ENCODE data around the gene TRAPPC12.

Gene TRAPPC12

DNA sequence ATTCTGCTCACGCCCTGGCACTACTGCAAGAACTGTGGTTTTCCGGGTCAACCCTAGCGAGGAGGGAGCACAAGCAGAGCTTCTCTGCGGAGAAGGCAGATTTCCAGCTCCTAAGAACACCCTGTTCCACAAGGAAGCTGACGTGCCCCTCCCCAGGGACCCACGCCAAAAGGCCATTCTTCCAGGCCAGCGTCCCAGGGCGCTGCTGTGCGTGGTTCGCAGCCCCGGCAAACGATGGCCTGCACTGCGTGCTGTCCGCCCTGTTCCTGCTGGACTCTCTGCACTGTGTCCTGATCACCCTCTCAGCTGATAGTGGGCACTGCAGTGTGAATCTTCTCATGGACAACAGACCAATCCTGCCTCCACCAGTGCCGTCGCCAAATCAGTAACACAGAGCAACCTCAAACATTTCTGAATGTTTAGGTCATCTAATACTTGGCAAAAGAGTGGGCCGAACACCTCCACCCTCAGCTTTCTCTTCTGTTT is 90.7 kb downstream of the TRAPPC12 start:
- DNase-seq: peak; percentile 52

DNA sequence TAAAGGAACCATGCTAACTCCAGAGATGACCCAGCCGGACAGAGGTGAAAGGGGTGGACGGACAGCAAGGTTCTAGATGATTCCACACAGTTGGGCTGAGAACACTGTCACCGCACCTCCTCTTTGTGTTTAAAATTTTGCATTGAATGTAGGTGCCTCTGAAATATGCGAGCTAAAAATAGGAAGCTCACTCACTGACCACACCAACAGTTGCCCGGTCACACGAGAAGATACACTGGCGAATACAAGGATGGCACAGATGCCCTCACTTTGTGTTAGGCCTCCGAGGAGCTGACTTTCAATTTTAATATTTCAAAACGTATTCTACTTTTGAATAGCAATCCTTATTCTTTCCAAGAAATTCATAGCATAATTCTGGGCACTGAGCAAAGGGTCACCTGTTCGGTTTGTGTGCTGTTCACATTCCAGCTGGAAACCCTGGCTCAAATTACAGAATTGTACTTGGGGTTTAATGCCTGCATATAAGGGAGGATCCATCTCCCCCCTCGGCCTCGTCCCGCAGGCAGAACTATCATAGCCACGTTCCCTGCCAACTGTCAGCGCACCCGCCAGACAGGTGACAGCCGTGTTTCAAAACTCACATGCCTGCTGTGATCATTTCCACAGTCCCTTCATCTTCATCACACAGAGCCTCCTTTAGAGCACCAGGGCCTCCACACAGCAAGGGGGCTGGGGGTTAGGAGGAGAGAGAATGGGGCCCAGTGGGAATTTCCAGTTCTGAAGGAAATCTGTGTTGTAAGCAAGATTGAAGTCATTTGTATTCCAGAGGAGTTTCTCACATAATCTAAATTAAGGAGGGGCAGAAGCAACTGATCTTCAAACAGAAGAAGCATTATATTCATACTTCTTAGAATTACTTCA is 91.6 kb downstream of the TRAPPC12 start:
- no peak for DNase-seq

DNA sequence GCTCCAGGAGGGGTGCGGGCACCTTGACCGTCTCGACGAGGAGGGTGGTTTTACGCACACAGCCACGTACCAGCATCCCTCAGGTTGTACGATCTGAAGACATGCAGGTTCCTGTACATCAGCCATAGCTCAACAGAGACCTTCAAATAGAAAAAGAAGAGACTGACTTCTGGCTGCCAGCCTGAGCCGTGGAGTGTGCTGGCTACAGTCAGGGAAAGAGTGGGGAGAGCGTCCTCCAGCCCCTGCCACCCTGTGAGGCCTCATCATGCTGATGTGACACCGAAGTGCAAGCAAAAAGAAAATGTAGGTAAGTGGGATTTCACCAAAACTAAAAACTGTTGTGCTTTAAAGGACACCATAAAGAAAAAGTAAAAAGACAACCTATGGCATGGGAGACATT is 92.8 kb downstream of the TRAPPC12 start:
- DNase-seq: no peak

DNA sequence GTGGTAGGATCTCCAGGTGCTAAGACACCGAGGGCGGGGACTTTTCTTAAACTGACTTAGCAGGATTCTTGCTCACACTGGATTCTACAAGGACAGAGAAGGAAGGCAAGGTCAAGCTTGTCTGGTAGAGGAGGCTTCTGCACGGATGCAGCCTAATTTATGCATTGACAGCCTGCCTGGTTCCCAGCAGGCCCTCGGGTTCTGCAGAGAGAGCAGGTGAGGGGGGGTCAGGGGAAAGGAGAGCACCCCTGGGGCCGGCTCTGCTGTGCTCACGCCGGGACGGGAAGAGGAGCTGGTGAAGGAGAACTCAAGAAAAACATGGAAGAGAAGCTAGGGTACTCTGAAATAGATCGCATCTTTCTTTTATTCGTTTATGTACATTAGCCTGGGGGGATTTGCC is 93.5 kb downstream of the TRAPPC12 start:
- no peak for DNase-seq

DNA sequence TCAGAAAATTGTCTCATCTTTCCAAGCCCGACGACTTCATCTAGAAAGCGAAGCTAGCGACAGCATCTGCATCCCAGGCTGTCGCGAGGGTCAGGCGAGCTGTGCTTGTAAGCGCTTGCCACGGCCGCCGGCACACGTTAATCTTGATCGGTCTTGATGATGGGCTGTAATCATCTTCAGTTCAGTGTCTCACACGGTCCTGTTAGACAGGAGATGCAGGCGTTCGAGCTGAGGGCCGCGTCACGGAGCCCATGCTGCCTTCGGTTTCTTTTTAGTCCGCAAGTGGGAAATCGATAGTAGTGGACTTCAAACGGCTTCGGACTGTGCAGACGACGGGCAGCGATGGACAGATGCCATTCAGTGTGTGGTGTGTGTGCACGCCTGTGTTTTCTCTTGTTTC is 96.3 kb downstream of the TRAPPC12 start:
- no peak for DNase-seq

DNA sequence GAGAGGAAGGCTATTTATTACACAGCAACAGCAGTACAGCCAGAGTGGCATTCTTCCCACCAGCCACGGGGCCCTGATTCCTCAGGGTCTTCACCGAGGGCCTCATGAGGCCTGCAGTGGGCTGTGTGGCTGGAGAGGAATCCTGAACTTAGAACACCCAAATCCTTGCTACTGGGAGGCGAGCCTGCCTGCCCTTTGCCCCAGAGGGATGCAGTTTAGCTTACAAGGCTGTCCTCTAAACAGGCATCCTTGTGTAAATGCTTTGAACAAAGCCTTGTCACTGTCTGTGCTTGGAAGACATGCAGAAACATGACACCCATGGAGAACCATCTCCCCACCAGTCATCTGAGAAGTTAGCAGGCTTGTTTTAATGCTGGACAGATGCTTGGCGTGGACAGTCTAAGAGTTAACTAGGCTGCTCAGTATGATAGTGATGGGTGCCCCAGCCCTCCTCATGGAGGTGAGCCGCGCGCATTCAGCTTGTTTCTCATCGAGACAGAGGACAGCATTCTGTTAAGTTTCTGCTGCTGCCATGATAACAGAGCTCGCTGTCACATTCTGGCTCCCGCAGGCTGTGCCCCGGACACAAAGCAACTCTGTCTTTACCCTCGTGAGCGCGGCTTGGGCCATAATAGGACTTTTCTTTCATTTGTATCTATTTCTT is 97.0 kb downstream of the TRAPPC12 start:
- DNase-seq: no peak

DNA sequence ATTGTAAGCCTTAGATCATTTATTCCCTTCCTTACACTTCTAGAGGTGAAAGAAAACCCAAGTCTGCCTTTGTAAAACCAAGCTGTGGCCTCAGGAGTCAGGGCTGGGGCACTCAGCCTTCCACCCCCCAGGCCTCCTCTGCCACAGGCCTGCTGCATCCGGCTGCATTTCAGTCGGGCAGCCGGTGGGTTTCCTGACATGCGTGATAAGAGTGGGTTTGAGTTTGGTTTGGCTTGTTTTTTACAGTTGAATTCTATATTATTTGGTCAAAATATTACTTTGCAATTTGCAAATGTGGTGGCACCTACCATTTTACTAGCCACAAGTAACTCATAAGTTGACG is 97.5 kb downstream of the TRAPPC12 start:
- DNase-seq: no peak

DNA sequence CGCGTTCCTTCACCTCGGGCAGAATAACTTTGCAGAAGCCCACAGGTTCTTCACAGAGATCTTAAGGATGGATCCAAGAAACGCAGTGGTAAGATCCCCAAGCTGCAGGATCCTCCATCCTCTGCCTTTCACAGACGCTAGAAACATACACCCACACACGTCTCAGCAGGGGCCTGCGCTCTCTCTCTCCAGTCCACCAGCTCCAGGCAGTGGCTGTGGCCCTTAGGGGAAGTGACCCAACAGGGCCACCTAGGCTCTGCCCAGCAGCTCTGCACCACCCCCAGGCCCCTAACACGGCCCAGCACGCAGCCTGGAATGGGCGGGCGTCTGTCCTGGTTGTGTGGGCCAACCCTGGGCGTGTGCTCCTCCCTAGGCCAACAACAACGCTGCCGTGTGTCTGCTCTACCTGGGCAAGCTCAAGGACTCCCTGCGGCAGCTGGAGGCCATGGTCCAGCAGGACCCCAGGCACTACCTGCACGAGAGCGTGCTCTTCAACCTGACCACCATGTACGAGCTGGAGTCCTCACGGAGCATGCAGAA is 99.4 kb downstream of the TRAPPC12 start:
- no peak for DNase-seq

DNA sequence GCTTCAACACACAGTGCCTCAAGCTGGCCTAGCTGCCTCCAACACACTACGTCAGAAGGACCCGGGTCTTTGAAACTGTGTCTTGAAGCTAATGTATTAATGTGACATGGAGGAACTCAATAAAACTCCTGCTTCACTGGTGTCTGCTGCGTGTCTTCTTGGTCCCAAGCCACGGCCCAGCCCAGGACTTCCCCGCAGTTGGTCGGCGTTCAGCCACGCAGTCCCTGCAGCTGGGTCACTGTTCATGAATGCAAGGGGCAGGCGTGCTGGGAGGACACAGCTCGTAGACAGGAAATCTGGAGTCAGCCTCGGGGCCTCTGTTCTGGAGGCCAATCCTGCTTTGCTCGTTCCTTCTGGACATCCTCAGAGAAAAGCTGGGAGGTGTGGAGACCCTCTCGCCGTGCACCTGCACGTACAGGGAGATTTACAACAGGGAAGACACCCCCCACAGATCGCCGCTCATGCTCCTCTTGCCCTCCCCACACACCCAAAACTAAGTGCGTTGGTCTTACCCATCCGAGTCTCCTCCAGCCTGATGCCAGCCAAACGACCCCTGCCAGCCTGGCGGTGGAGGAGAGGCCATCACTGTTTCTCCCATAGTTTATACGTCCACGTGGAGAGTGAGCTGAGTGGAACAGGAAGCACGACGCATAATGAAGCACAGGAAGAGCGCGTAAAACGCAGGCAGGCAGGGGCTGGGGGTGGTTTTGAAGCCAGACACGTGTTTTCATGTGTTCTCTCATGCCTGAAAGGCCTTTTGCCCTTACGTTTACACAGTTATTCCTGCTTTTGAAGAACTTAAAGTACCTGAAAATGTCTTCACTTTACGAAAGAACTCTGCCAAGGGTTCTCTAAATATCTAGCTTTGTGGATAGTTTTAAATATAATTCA is 100.2 kb downstream of the TRAPPC12 start:
- DNase-seq: no peak

DNA sequence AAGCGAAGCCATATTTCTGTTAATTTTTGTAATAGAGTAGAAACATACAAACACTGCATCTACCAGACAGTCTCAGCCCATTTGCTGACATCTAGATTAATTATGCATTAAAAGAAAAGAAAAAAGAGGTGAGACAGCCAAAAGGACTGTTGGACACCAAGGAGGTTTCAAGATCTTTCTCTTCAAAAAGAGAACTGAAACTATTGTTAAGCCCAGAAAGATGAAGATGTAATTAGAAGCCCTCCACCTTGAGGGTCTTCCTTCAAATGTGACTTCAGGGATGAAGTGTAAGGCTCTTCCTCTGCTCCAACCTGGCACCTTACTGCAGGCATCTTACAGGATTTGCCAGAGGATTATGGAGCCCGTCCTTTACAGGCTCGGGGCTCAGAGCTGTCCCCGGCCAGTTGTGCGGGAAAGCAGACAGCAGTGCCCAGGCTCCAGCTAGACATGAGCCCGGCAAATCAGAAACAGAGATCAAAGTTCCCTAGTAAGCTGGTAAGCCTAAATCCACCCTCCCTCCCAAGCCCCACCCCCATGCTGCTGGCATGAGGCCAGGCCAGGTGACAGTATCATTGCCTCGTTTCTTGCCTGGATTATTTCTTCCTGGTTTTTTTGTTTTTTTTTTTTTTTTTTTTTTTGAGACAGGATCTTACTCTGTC is 101.0 kb downstream of the TRAPPC12 start:
- DNase-seq: no peak

DNA sequence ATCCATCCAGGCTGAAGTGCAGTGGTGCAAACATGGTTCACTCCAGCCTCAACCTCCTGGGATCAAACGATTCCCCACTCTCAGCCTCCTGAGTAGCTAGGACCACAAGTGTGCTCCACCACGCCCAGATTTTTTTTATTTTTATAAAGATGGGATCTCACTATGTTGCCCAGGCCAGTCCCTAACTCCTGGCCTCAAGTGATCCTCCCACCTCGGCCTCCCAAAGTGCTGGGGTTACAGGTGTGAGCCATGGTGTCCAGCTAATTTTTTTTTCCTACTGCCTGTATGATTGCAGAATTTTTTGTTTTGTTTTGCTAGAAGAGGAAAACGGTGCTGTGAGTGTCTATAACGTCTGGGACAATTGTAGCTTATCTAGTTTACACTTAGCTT is 101.5 kb downstream of the TRAPPC12 start:
- DNase-seq: no peak

DNA sequence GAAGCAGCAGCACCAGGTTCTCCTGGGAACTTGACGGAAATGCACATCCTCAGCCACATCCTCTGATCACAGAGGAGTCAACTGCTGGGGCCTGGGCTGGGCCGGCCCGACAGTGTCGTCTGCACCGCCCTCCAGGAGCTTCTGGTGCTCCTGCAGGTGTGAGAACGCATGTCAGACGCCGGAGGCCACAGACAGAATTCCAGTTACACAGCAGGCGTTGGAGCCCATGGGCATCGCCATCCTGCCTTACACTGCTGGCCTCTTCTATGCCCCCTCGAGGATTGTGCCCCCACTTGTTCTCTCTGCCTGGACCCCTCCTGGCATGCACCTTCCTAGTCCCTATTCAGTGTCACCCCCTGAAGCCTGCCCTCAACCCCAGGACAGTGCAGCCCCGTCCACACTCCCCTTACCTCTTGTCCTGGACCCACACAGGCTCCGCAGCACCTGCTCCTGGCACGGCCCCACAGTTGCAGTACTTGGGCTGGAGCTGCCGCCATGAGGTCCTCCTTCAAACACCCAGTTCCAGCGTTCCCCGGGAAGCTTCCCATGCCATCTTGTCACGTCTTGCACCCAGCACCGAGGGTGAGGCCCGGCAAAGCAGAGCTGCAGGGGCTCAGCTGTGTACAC is 102.4 kb downstream of the TRAPPC12 start:
- DNase-seq: no peak

DNA sequence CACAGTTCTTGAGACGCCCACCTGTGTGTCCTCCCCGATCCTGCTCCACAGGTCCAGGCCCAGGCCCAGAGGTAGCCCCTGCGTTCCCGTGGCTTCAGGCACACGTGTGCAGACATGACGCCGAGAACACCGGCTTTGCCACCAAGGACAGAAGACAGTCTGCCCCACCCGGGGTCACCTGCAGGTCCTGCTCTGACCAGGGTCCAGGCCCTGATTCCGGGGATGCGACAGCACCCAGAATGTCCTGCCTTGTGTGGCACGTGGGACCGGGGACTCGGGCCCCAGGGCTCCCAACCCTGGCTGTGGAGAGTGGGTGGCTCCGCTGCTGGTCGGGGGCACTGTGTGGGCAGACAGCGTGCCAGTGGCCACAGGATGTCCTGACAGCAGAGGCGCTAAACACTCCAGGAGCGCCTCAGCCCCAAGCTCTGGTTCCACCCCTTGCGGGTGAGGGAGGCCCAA is 102.9 kb downstream of the TRAPPC12 start:
- DNase-seq: no peak

DNA sequence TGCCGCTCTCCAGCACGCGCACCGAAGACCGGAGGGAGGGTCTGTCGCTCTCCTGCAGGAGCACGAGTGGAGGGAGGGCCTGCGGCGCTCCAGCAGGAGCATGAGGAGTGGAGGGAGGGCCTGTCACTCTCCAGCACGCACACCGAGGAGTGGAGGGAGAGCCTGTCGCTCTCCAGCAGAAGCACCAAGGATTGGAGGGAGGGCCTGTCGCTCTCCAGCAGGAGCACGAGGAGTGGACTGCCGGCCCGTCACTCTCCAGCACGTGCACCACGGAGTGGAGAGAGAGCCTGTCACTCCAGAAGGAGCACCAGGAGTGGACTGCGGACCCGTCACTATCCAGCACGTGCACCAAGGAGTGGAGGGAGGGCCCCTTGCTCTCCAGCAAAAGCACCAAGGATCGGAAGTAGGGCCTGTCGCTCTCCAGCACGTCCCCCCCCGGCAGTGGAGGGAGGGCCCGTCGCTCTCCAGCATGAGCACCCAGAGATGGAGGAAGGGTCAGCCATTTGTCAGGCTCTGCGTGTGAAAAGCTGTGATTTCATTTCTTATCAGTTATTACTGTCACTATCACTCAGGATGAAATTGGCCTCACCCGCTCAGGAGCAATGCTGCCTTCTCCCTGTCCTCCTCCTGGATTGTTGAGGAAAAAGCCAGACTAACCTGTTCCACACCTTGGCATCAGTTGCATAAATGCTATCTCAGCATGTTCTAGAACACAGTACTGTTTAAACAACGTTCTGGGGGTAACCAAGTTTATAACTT is 103.9 kb downstream of the TRAPPC12 start:
- DNase-seq: peak; percentile 56

DNA sequence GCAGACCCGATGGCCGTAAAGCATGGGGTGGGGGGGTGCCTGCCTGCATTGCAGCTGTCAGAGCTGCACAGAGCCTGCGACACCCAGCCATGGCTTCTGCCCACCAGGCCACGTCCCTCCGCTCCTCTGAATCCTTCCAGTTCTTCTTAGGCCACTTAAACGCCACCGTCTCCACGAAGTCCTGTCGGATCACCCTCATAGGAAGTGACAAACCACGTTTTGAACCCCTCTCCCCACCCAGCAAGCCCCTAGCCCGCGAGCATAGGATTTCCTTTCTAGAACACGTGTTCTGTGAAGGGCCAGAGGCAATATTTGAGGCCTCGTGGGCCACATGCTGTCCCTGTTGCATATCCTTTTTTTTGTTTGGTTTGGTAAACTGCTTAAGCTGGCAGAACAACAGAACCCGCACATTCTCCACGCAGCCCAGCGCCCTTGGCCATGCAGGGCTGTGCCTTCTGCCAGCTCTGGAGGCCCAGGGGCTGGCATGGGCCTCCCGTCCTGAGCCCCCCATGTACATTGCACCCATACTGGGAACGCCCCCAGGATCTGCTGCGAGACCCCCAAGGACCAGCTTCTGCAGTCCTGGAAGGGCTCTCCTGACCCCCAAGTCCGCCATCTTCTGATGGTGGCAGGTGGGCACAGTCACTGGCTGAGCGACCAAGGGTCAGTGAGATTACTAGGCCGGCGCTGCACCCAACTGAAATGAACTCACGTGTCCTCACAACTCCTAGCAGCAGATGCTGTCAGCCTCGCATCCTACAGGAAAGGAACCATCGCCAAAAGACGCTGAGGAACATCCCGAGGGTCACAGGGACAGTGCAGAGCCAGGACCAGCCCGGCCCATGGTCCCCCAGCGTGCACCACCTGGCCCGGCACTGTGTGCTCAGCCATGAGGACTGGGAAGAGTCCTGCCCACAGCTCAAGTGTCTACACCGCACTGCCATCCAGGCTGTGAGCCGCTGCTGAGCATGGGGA is 104.8 kb downstream of the TRAPPC12 start:
- no peak for DNase-seq

DNA sequence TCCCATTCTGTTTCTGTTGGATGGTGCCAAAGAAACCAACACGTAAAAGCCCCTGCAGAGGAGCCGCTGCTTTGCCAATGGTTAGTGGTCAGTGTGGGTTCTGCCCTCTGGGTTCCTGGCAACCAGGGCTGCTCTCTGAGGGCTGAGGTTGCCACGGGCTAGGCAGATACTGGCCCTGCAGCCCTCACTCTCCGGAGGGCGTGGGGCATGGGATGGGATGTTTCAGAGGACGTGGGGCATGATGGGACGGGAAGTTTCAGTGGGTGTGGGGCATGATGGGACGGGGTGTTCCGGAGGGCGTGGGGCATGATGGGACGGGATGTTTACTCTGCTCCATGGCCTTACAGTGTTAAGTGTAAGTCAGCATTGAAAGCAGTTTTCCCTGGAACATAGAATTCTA is 105.7 kb downstream of the TRAPPC12 start:
- DNase-seq: no peak

DNA sequence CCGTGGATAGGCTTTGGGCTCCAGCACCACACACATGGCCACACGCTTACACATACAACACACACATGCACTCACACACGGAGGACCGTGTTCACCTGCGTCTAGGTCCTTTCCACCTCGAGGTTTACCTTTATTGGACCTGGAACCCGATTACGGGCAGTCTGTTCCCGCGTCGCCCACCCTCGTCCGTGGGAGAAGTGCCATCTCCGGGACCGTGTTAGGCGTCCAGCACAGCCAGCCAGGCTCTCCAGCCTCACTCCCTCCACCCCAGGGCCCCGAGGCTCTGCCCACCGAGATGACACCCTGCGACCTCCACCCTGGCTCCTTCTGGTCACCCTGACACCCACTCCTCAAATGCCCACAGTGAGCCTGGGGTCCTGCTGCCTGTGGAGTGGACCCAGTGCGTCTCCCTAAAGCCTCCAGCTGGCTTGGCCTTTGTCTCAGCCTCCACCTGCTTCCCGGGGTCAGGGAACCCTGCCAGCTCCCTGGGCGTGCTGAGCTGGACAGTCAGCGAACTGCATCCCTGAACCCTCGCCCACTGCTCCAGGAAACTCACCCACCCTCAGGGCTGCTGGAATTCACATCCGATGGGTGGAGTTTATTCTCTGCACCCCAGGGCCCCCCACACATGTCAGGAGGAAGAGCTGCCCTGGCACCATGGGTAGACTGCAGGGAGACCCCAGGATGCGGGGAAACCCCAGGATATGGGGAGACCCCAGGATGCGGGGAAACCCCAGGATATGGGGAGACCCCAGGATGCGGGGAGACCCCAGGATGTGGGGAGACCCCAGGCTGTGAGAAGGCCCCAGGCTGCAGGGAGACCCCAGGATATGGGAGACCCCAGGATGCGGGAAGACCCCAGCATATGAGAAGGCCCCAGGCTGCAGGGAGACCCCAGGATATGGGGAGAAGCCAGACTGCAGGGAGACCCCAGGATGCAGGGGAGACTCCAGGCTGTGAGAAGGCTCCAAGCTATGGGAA is 106.8 kb downstream of the TRAPPC12 start:
- DNase-seq: no peak

DNA sequence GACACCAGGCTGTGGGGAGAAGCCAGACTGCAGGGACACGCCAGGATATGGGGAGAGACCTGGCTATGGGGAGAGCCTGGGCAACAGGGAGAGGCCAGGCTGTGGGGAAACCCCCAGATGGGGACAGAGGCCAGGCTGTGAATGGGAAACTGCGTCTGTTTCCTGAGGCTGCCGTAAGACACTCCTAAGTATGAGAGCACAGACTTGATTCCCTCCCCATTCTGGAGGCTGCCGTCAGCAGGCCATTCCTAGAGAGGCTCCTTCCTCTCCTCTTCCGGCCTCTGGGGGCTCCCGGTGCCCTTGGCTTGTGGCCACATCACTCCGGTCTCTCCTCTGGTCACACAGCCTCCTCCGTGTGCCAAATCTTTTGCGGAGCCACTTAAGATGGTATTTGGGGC is 107.5 kb downstream of the TRAPPC12 start:
- DNase-seq: no peak

Measured in fibroblast of skin of back (primary cell).